ENCODE data around the gene SPTSSA.

- TF ChIP-seq, protein P1, sequence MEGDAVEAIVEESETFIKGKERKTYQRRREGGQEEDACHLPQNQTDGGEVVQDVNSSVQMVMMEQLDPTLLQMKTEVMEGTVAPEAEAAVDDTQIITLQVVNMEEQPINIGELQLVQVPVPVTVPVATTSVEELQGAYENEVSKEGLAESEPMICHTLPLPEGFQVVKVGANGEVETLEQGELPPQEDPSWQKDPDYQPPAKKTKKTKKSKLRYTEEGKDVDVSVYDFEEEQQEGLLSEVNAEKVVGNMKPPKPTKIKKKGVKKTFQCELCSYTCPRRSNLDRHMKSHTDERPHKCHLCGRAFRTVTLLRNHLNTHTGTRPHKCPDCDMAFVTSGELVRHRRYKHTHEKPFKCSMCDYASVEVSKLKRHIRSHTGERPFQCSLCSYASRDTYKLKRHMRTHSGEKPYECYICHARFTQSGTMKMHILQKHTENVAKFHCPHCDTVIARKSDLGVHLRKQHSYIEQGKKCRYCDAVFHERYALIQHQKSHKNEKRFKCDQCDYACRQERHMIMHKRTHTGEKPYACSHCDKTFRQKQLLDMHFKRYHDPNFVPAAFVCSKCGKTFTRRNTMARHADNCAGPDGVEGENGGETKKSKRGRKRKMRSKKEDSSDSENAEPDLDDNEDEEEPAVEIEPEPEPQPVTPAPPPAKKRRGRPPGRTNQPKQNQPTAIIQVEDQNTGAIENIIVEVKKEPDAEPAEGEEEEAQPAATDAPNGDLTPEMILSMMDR (IDR thresholded peaks at IDR 0.05) = no peak
- TF ChIP-seq EP300 (IDR thresholded peaks at IDR 0.05) (no peak), POLR2A (IDR thresholded peaks at IDR 0.05) (no peak), POLR2AphosphoS5 (IDR thresholded peaks at IDR 0.05) (no peak)
These were observed 75.1 kb downstream of the SPTSSA start for GRCh38 chr14:34386865-34387485.
